ENCODE data around the gene LDAH. TPM values are rescaled to one million over a fixed set of nuclear protein-coding genes. Genes with fewer than 3 reads are reported as not detected.

The LDAH gene
- 38.0 and 78.5 TPM in 2 replicates for total RNA-seq (2014; rRNA removed; shearing (Covaris generic); ENCODE audit: low replicate concordance)

GRCh38 chr2:20822535-20823490 lies at the start of gene LDAH:
TSS of gene LDAH (minus strand) at chr2:20823101. CDS start at chr2:20801463, 21,638 bp downstream.
- Histone ChIP-seq H3K27me3 (ENCODE audit: low read length) (no peaks in the 10 kb centered on the region), H3K9ac (ENCODE audit: low read length) (peak within 1 kb of the TSS; percentile 97), H3K9me3 (ENCODE audit: low read length) (no peaks in the 10 kb centered on the region), H3K4me3 (ENCODE audit: low read length) (peak within 1 kb of the TSS; percentile 95), H3K4me2 (ENCODE audit: low read depth, low read length, poor library complexity, severe bottlenecking) (peak within 1 kb of the TSS; percentile 89), H4K20me1 (ENCODE audit: insufficient read depth, low read depth, low read length) (no peaks in the 10 kb centered on the region), H3K9me2 (replicated peaks; ENCODE audit: insufficient read depth, low read length) (no peaks in the 10 kb centered on the region), H3K27ac (ENCODE audit: low read length) (peak within 1 kb of the TSS; percentile 70), H3K4me1 (ENCODE audit: low read length) (peaks cover 3% of the 10 kb centered on the region; the same call in 1 of the 2 replicates), H2AFZ (ENCODE audit: low read length) (peak within 1 kb of the TSS; percentile 60), H3K79me2 (ENCODE audit: low read length) (peaks cover 29% of the 10 kb centered on the region), H3K36me3 (ENCODE audit: insufficient read depth, low read length) (0 out of 2 replicates have a peak, but pooled peaks cover 9% of the 10 kb centered on the region)
- peak; percentile 96 for DNase-seq

DNA sequence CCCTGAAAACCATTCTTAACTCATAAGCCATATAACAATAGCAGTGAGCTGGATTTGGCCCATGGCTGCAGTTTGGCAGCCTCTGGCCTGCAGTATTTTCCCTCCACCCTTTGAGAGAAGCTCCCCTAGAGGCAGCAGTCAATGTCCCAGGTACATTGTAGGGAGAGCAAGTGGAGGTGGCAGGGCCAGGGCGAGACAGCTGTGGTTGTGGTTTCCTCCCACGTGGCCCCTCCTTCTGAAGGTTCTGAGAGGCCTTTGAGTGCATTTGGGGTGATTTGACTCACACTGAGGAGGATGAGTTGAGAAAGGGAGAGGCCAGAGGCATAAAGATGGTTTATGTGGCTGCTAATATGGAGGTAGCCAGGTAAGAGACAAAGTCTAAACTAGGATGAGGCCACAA lies 45.5 kb upstream of the LDAH start:
- Histone ChIP-seq H3K27me3 (ENCODE audit: low read length) (no peaks in the 10 kb centered on the region; the same call in 1 of the 2 replicates), H3K4me2 (ENCODE audit: low read depth, low read length, poor library complexity, severe bottlenecking) (no peak overlapping the region), H3K36me3 (ENCODE audit: insufficient read depth, low read length) (no peaks in the 10 kb centered on the region), H3K4me3 (ENCODE audit: low read length) (no peak overlapping the region), H3K79me2 (ENCODE audit: low read length) (no peaks in the 10 kb centered on the region), H3K9me3 (ENCODE audit: low read length) (no peaks in the 10 kb centered on the region), H4K20me1 (ENCODE audit: insufficient read depth, low read depth, low read length) (no peaks in the 10 kb centered on the region), H3K4me1 (ENCODE audit: low read length) (no peaks in the 10 kb centered on the region), H3K27ac (ENCODE audit: low read length) (no peak overlapping the region), H2AFZ (ENCODE audit: low read length) (no peak overlapping the region), H3K9me2 (replicated peaks; ENCODE audit: insufficient read depth, low read length) (no peaks in the 10 kb centered on the region), H3K9ac (ENCODE audit: low read length) (no peak overlapping the region)
- DNase-seq = no peak

DNA sequence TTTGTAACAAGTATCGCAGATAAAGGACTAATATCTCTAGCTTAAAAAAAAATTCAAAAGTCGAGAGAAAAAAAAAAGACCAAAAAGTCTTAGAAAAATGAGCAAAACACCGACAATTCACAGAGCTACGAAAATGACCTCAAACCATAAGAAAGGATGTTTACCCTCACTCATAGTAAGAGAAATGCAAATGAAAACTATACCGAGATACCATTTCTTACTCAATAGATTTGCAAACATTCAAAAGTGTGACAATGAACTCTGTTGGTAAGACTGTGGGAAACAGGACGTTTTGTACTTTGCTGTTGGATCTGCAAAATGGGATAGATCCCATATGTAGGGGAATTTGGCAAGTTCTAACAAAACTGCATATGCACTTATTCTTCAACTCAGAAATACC lies 39.9 kb upstream of the LDAH start:
- no peak for DNase-seq
- no peaks in the 10 kb centered on the region for H3K4me1 ChIP-seq (ENCODE audit: low read length)
- H3K79me2 ChIP-seq (ENCODE audit: low read length) = no peaks in the 10 kb centered on the region
- no peaks in the 10 kb centered on the region for H3K9me3 ChIP-seq (ENCODE audit: low read length)
- no peak overlapping the region for H3K27ac ChIP-seq (ENCODE audit: low read length)
- H2AFZ ChIP-seq (ENCODE audit: low read length) = no peak overlapping the region
- no peaks in the 10 kb centered on the region for H4K20me1 ChIP-seq (ENCODE audit: insufficient read depth, low read depth, low read length)
- H3K27me3 ChIP-seq (ENCODE audit: low read length) = no peaks in the 10 kb centered on the region; the same call in 1 of the 2 replicates
- H3K9ac ChIP-seq (ENCODE audit: low read length) = no peak overlapping the region
- no peak overlapping the region for H3K4me3 ChIP-seq (ENCODE audit: low read length)
- no peak overlapping the region for H3K4me2 ChIP-seq (ENCODE audit: low read depth, low read length, poor library complexity, severe bottlenecking)
- H3K36me3 ChIP-seq (ENCODE audit: insufficient read depth, low read length) = no peaks in the 10 kb centered on the region
- H3K9me2 ChIP-seq (replicated peaks; ENCODE audit: insufficient read depth, low read length) = no peaks in the 10 kb centered on the region

GRCh38 chr2:20855456-20855855 lies 32.6 kb upstream of the LDAH start:
- Histone ChIP-seq H3K79me2 (ENCODE audit: low read length) (no peaks in the 10 kb centered on the region), H3K4me1 (ENCODE audit: low read length) (no peaks in the 10 kb centered on the region), H2AFZ (ENCODE audit: low read length) (no peak overlapping the region), H3K4me3 (ENCODE audit: low read length) (no peak overlapping the region), H4K20me1 (ENCODE audit: insufficient read depth, low read depth, low read length) (no peaks in the 10 kb centered on the region), H3K27me3 (ENCODE audit: low read length) (no peaks in the 10 kb centered on the region), H3K9ac (ENCODE audit: low read length) (no peak overlapping the region), H3K9me3 (ENCODE audit: low read length) (no peaks in the 10 kb centered on the region), H3K36me3 (ENCODE audit: insufficient read depth, low read length) (no peaks in the 10 kb centered on the region), H3K9me2 (replicated peaks; ENCODE audit: insufficient read depth, low read length) (no peaks in the 10 kb centered on the region), H3K4me2 (ENCODE audit: low read depth, low read length, poor library complexity, severe bottlenecking) (no peak overlapping the region), H3K27ac (ENCODE audit: low read length) (no peak overlapping the region)
- no peak for DNase-seq

DNA sequence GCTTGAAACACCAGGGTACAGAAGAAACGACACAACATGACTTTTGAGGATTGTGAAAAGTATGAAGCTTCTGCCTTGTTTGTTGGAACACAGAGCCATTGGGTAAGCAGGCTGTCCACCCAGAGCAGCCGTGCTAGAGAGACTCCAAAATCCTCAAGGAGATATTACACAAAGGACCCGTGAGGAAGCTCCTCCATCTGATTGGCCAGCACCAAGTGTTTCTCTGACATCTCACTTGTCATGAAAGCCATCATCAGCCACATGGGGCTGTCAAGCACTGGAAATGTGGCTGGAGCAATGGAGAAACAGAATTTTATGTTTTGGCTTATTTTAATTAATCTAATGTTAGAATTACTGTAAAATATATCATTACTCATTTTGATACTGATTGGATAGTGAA lies 29.8 kb upstream of the LDAH start:
- no peaks in the 10 kb centered on the region for H3K9me2 ChIP-seq (replicated peaks; ENCODE audit: insufficient read depth, low read length)
- no peaks in the 10 kb centered on the region for H3K36me3 ChIP-seq (ENCODE audit: insufficient read depth, low read length)

GRCh38 chr2:20852139-20852538 lies 29.2 kb upstream of the LDAH start:
- Histone ChIP-seq H3K79me2 (ENCODE audit: low read length) (no peaks in the 10 kb centered on the region), H3K36me3 (ENCODE audit: insufficient read depth, low read length) (no peaks in the 10 kb centered on the region), H3K4me3 (ENCODE audit: low read length) (no peak overlapping the region), H3K4me2 (ENCODE audit: low read depth, low read length, poor library complexity, severe bottlenecking) (no peak overlapping the region), H3K27ac (ENCODE audit: low read length) (no peak overlapping the region), H3K9me2 (replicated peaks; ENCODE audit: insufficient read depth, low read length) (no peaks in the 10 kb centered on the region), H3K4me1 (ENCODE audit: low read length) (no peaks in the 10 kb centered on the region), H2AFZ (ENCODE audit: low read length) (no peak overlapping the region), H3K9me3 (ENCODE audit: low read length) (no peaks in the 10 kb centered on the region), H3K27me3 (ENCODE audit: low read length) (no peaks in the 10 kb centered on the region), H3K9ac (ENCODE audit: low read length) (no peak overlapping the region), H4K20me1 (ENCODE audit: insufficient read depth, low read depth, low read length) (no peaks in the 10 kb centered on the region)
- DNase-seq = no peak

More for the DNA sequence above, 29.8 kb upstream of the LDAH start:
- Histone ChIP-seq H3K9me3 (ENCODE audit: low read length) (no peaks in the 10 kb centered on the region), H4K20me1 (ENCODE audit: insufficient read depth, low read depth, low read length) (no peaks in the 10 kb centered on the region), H3K4me3 (ENCODE audit: low read length) (no peak overlapping the region), H2AFZ (ENCODE audit: low read length) (no peak overlapping the region), H3K9ac (ENCODE audit: low read length) (no peak overlapping the region), H3K27ac (ENCODE audit: low read length) (no peak overlapping the region), H3K4me2 (ENCODE audit: low read depth, low read length, poor library complexity, severe bottlenecking) (no peak overlapping the region), H3K27me3 (ENCODE audit: low read length) (no peaks in the 10 kb centered on the region), H3K4me1 (ENCODE audit: low read length) (no peaks in the 10 kb centered on the region), H3K79me2 (ENCODE audit: low read length) (no peaks in the 10 kb centered on the region)
- no peak for DNase-seq

DNA sequence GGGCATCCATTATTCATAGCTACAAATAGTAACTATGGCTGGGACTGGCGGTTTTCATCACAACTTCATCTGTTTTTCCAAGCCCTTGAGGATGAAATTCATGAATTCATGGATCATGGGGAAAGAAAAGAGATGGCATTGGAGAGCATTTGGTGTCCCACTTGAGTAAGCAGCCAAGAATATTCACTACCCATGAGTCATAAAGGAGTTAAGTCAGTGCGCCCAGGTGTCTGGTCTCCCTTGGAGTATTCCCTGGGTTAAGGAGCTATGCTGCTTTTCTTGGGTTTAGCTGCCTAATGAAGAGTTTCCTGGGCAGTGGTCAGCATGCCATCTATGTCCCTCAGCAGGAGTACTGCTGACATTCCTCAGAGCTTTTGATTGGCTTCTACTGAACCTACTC lies 21.3 kb upstream of the LDAH start:
- no peak overlapping the region for H3K27ac ChIP-seq (ENCODE audit: low read length)
- no peak for DNase-seq
- no peak overlapping the region for H3K4me3 ChIP-seq (ENCODE audit: low read length)
- H3K4me1 ChIP-seq (ENCODE audit: low read length) = no peaks in the 10 kb centered on the region
- no peaks in the 10 kb centered on the region for H3K9me3 ChIP-seq (ENCODE audit: low read length)
- H3K36me3 ChIP-seq (ENCODE audit: insufficient read depth, low read length) = no peaks in the 10 kb centered on the region
- H3K27me3 ChIP-seq (ENCODE audit: low read length) = no peaks in the 10 kb centered on the region
- no peak overlapping the region for H3K4me2 ChIP-seq (ENCODE audit: low read depth, low read length, poor library complexity, severe bottlenecking)
- H2AFZ ChIP-seq (ENCODE audit: low read length) = no peak overlapping the region
- H4K20me1 ChIP-seq (ENCODE audit: insufficient read depth, low read depth, low read length) = no peaks in the 10 kb centered on the region
- H3K79me2 ChIP-seq (ENCODE audit: low read length) = no peaks in the 10 kb centered on the region
- no peak overlapping the region for H3K9ac ChIP-seq (ENCODE audit: low read length)
- no peaks in the 10 kb centered on the region for H3K9me2 ChIP-seq (replicated peaks; ENCODE audit: insufficient read depth, low read length)

GRCh38 chr2:20839052-20839451 lies 16.2 kb upstream of the LDAH start:
- no peaks in the 10 kb centered on the region for H3K79me2 ChIP-seq (ENCODE audit: low read length)
- DNase-seq = no peak
- H3K9me2 ChIP-seq (replicated peaks; ENCODE audit: insufficient read depth, low read length) = no peaks in the 10 kb centered on the region
- H3K9me3 ChIP-seq (ENCODE audit: low read length) = no peaks in the 10 kb centered on the region
- no peak overlapping the region for H2AFZ ChIP-seq (ENCODE audit: low read length)
- H4K20me1 ChIP-seq (ENCODE audit: insufficient read depth, low read depth, low read length) = no peaks in the 10 kb centered on the region
- H3K4me1 ChIP-seq (ENCODE audit: low read length) = no peaks in the 10 kb centered on the region
- no peak overlapping the region for H3K4me3 ChIP-seq (ENCODE audit: low read length)
- no peak overlapping the region for H3K9ac ChIP-seq (ENCODE audit: low read length)
- H3K27ac ChIP-seq (ENCODE audit: low read length) = no peak overlapping the region
- no peak overlapping the region for H3K4me2 ChIP-seq (ENCODE audit: low read depth, low read length, poor library complexity, severe bottlenecking)
- no peaks in the 10 kb centered on the region for H3K27me3 ChIP-seq (ENCODE audit: low read length)
- H3K36me3 ChIP-seq (ENCODE audit: insufficient read depth, low read length) = no peaks in the 10 kb centered on the region

Measured in Karpas-422 (cell line).